HG03575 (cell line): ENCODE data around the gene ZNRF3.
"Not testable (repeated sequence)": the region's sequence is repeated elsewhere in the genome, so short reads cannot be mapped to it uniquely, and the experiment has no call there.

Experiments
- ATAC-seq: cut with Tn5 transposase; IDR thresholded peaks from one replicate; pipeline ENCODE4 v1.9.1; 2021; ENCODE audit not compliant: unreplicated experiment, insufficient number of reproducible peaks, low FRiP score; ENCODE audit errors: extremely low read depth

Gene ZNRF3

GRCh38 chr22:28943501-28943879 lies 60.1 kb downstream of the ZNRF3 start:
- ATAC-seq: no peak

GRCh38 chr22:28947125-28947524 lies 63.8 kb downstream of the ZNRF3 start:
- no peak for ATAC-seq

GRCh38 chr22:28948424-28948823 lies 65.1 kb downstream of the ZNRF3 start:
- ATAC-seq: no peak

- not testable (repeated sequence) for ATAC-seq
Measured at GRCh38 chr22:28948860-28949551, 65.6 kb downstream of the ZNRF3 start.

GRCh38 chr22:28949788-28950187 lies 66.4 kb downstream of the ZNRF3 start:
- no peak for ATAC-seq

GRCh38 chr22:28950617-28951411 lies 67.4 kb downstream of the ZNRF3 start:
- no peak for ATAC-seq

GRCh38 chr22:28951530-28951929 lies 68.2 kb downstream of the ZNRF3 start:
- no peak for ATAC-seq

- no peak for ATAC-seq
Measured at GRCh38 chr22:28951969-28952521, 68.7 kb downstream of the ZNRF3 start.

- ATAC-seq: no peak
Measured at GRCh38 chr22:28952857-28953256, 69.5 kb downstream of the ZNRF3 start.

- no peak for ATAC-seq
Measured at GRCh38 chr22:28953403-28953802, 70.0 kb downstream of the ZNRF3 start.

GRCh38 chr22:28953976-28954880 lies 70.9 kb downstream of the ZNRF3 start:
- no peak for ATAC-seq

GRCh38 chr22:28955817-28956216 lies 72.4 kb downstream of the ZNRF3 start:
- ATAC-seq: no peak

- ATAC-seq: no peak
Measured at GRCh38 chr22:28956506-28956905, 73.1 kb downstream of the ZNRF3 start.

- ATAC-seq: no peak
Measured at GRCh38 chr22:28958611-28959010, 75.2 kb downstream of the ZNRF3 start.

- ATAC-seq: no peak
Measured at GRCh38 chr22:28962042-28962554, 78.7 kb downstream of the ZNRF3 start.

- no peak for ATAC-seq
Measured at GRCh38 chr22:28963362-28963761, 80.0 kb downstream of the ZNRF3 start.

- no peak for ATAC-seq
Measured at GRCh38 chr22:28967163-28967665, 83.8 kb downstream of the ZNRF3 start.

GRCh38 chr22:28967969-28968368 lies 84.6 kb downstream of the ZNRF3 start:
- no peak for ATAC-seq
